ENCODE results near the gene SMLR1.

SMLR1 gene

GRCh38 chr6:130827247-130828149, at the start of gene SMLR1:
TSS of gene SMLR1 (plus strand) at chr6:130827406. CDS start at chr6:130827414, 8 bp downstream.
- TF ChIP-seq CTCF (conservative IDR thresholded peaks at IDR 0.05): no peak
- no peak for TF ChIP-seq ZFX (IDR thresholded peaks at IDR 0.05)
- no peak within 1 kb of the TSS for H3K27ac ChIP-seq

DNA sequence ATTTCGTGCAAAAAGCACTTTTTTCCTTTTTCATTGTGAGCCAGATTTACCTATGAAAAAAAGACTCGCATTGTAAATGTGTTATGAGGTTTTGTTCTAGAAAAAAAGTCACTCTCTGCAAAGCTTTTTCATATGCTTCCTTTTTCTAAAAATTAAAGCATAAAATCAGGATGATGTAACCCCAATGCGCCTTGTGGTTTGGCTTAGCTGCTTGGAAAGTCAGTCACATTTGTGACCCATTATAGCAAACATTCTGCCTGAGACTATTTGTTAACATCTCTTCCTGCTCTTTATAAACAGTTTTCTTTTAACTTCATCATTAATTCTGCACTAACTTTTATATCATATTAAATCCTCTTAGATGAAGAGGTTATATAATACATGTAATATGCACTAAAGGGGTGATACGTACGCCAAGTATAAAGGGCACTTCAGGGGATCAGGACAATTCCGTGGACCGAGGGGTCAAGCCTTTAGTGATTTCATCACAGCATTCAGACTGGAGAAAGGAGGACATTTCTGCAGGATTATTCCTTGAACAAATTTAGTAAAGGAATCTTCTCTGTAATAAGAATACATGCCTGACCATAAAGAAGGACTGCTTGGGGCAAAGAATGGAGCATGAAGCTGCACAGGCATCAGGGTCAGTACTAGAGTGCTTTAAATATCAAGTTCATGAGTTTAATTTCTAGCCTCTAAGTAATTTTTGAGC, 48.1 kb upstream of the SMLR1 start:
- TF ChIP-seq ZFX (IDR thresholded peaks at IDR 0.05) (no peak), CTCF (conservative IDR thresholded peaks at IDR 0.05) (no peak)
- H3K27ac ChIP-seq: no peak overlapping the region

- no peak overlapping the region for H3K27ac ChIP-seq
- TF ChIP-seq ZFX (IDR thresholded peaks at IDR 0.05) (no peak), CTCF (conservative IDR thresholded peaks at IDR 0.05) (no peak)
These were observed 47.6 kb upstream of the SMLR1 start for GRCh38 chr6:130779658-130780033.

DNA sequence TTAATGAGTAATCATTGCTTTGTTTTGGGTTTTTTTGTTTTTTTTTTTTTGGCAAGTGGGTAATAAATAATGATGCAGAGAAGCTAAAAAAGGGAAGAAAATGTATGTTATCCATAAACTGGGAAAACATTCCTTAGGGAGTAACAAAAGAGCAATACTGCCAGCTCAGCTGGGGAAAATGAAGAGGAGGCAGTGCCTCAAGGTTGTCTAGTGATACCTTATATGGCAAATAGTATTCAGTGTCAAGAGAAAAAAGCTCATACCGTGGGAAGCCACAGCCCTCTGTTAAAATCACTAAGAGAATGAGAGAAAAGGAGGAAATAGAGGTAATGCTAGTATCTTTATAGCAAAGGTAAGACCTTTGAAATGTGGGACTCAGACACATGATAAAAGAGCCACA, 47.1 kb upstream of the SMLR1 start:
- no peak overlapping the region for H3K27ac ChIP-seq
- TF ChIP-seq CTCF (conservative IDR thresholded peaks at IDR 0.05) (no peak), ZFX (IDR thresholded peaks at IDR 0.05) (no peak)

DNA sequence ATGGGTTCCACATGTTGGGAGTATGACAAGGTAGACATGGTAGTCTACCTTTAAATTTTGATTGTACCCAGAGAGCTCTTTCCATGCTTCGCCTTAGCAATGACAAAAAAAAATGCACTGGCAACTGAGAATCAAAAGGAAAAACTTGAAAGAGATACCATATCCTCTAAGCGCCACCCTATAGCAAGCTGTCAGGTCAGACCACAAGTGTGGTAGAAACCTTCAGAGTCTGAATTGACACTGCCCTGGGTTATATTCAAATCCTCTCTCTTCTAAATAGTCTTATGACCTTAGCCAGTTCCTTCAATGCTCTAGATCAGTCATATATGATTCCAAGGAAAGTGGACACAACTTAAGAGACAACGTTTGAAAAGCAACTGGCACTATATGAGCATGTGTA, 45.6 kb upstream of the SMLR1 start:
- TF ChIP-seq CTCF (conservative IDR thresholded peaks at IDR 0.05) (no peak), ZFX (IDR thresholded peaks at IDR 0.05) (no peak)
- H3K27ac ChIP-seq: no peak overlapping the region

- TF ChIP-seq CTCF (conservative IDR thresholded peaks at IDR 0.05) (no peak), ZFX (IDR thresholded peaks at IDR 0.05) (no peak)
- no peak overlapping the region for H3K27ac ChIP-seq
These were observed 43.6 kb upstream of the SMLR1 start for GRCh38 chr6:130783416-130784107.

All from C4-2B (cell line).